NCI-H1417 treated with DMSO at 0.1 percent for 48 hours (cell line): ENCODE data around the gene DDX27.

Experiments
- DNase-seq: peaks from one replicate; lab custom pipeline; 2025; lab: John Stamatoyannopoulos, UW

Gene DDX27

GRCh38 chr20:49291200-49291599 lies 72.0 kb downstream of the DDX27 start:
- no peak for DNase-seq

DNA sequence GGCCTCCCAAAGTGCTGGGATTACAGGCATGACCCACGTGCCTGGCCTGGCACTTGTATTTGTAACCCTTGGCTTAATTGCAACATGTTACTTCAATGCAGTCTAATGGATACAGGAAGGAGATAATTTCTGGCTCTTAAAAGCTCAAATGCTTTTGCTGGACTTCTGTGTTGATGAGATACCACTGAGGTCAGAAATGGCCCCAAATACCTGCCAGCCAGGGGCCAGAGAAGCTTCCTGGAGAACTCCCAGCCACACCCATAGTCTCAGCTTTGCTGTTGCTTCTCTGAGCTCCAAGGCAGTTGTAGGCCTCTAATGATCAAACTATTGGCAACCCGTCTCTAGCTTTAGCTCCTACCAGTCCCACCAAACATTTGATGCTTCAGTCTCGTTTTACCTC lies 72.8 kb downstream of the DDX27 start:
- no peak for DNase-seq

GRCh38 chr20:49293122-49293521 lies 73.9 kb downstream of the DDX27 start:
- no peak for DNase-seq
